HepG2 (cell line): Measurements from ENCODE around the gene SATB2. TPM values are rescaled to one million over a fixed set of nuclear protein-coding genes. Genes with fewer than 3 reads are reported as not detected.

Experiments
- ARNTL ChIP-seq: sonication (generic); formaldehyde crosslinking; IDR thresholded peaks from 2 replicates; pipeline ENCODE4 v1.4.0; 2020; ENCODE audit warnings: mild to moderate bottlenecking, missing genetic modification reagents
- ATF7 ChIP-seq, 2 experiments: fragments of 450-650 bp in 1 of 2; sonication (generic) in 1 of 2; formaldehyde crosslinking in 1 of 2; IDR thresholded peaks; 2 replicates each; pipeline versions ENCODE4 v1.4.0 to v1.6.1; 2016 to 2020; ENCODE audit warnings: antibody characterized with exemption in 1 of 2, mild to moderate bottlenecking in 1 of 2, missing genetic modification reagents in 1 of 2
- ATF7-NPFF ChIP-seq: sonication (generic); formaldehyde crosslinking; IDR thresholded peaks from 2 replicates; pipeline ENCODE4 v1.8.1; 2023; ENCODE audit warnings: mild to moderate bottlenecking, low read depth, missing genetic modification reagents, moderate library complexity
- GTF2F1 ChIP-seq: fragments of 150-350 bp; IDR thresholded peaks from 2 replicates; pipeline ENCODE4 v1.6.1; 2014; ENCODE audit warnings: low read length
- HDAC2 ChIP-seq: sonication (generic); formaldehyde crosslinking; IDR thresholded peaks from 2 replicates; pipeline ENCODE4 v1.4.0; 2020; ENCODE audit warnings: missing genetic modification reagents
- HNRNPK ChIP-seq: fragments of 200-400 bp; formaldehyde crosslinking; IDR thresholded peaks from 2 replicates; pipeline ENCODE4 v1.6.1; 2018; ENCODE audit warnings: low read length, low read depth, moderate library complexity, mild to moderate bottlenecking; ENCODE audit not compliant: poor library complexity, severe bottlenecking
- JUND ChIP-seq: sonication (generic); formaldehyde crosslinking; IDR thresholded peaks from 2 replicates; pipeline ENCODE4 v1.8.0; 2022; ENCODE audit warnings: mild to moderate bottlenecking, missing genetic modification reagents
- SMARCC2 ChIP-seq: fragments of 450-650 bp; IDR thresholded peaks from 2 replicates; pipeline ENCODE4 v1.6.1; 2017; ENCODE audit warnings: antibody characterized with exemption, mild to moderate bottlenecking
- SP5 ChIP-seq: IDR thresholded peaks from 2 replicates; pipeline ENCODE4 v1.6.1; 2016; ENCODE audit warnings: low read depth, borderline replicate concordance
- XRCC5 ChIP-seq: fragments of 200-400 bp; formaldehyde crosslinking; optimal IDR thresholded peaks from 2 replicates; pipeline ENCODE3; 2017; ENCODE audit warnings: mild to moderate bottlenecking, low read length
- ZNF124 ChIP-seq: sonication (generic); formaldehyde crosslinking; IDR thresholded peaks from 2 replicates; pipeline ENCODE4 v1.4.0; 2020; ENCODE audit warnings: missing genetic modification reagents
- ZNF232 ChIP-seq: sonication (generic); formaldehyde crosslinking; IDR thresholded peaks from 2 replicates; pipeline ENCODE4 v1.4.0; 2020; ENCODE audit warnings: missing genetic modification reagents, borderline replicate concordance
- ZNF343 ChIP-seq: sonication (generic); formaldehyde crosslinking; IDR thresholded peaks from 2 replicates; pipeline ENCODE4 v1.4.0; 2020; ENCODE audit warnings: mild to moderate bottlenecking, missing genetic modification reagents
- ZNF776 ChIP-seq: sonication (generic); formaldehyde crosslinking; IDR thresholded peaks from 2 replicates; pipeline ENCODE4 v1.4.0; 2020; ENCODE audit warnings: mild to moderate bottlenecking, missing genetic modification reagents
- polyA plus RNA-seq, 8 experiments: library from polyadenylated mRNA; depleted of rRNA in 3 of 8; stranded (reverse) in 7 of 8; unstranded in 1 of 8; fragments of >200 nt; fragmentation: Illumina TruSeq in 4 of 8; extraction: Trizol in 4 of 8; gene quantifications; 2 replicates each; pipeline versions ENCODE4 v1.2.1 to v1.2.3, GENCODE V29; 2011 to 2016; ENCODE audit warnings: low read depth in 4 of 8, missing spikeins in 1 of 8, mixed read lengths in 1 of 8; ENCODE audit not compliant: insufficient read depth in 1 of 8
- total RNA-seq, 5 experiments: library from RNA; depleted of rRNA; stranded (reverse); fragments of >200 nt; fragmentation: Illumina TruSeq; extraction: Trizol; gene quantifications; 2 replicates each; pipeline ENCODE4 v1.2.3, GENCODE V29; 2016; ENCODE audit warnings: low read depth in 1 of 5
- TF ChIP-seq, protein P1 (sequence below): sonication (generic); formaldehyde crosslinking; IDR thresholded peaks from 2 replicates; pipeline ENCODE4 v1.5.1; 2020; ENCODE audit warnings: missing genetic modification reagents, mild to moderate bottlenecking, borderline replicate concordance
- TF ChIP-seq, protein P2 (sequence below): IDR thresholded peaks from 2 replicates; pipeline ENCODE4 v1.6.1; 2016; ENCODE audit warnings: control low read depth
- TF ChIP-seq, protein P3 (sequence below): sonication (generic); formaldehyde crosslinking; IDR thresholded peaks from 2 replicates; pipeline ENCODE4 v1.8.0; 2022; ENCODE audit warnings: missing genetic modification reagents, mild to moderate bottlenecking, inconsistent platforms, borderline replicate concordance
- TF ChIP-seq, protein P4 (sequence below): sonication (generic); formaldehyde crosslinking; IDR thresholded peaks from 2 replicates; pipeline ENCODE4 v1.4.0; 2020; ENCODE audit warnings: mild to moderate bottlenecking, missing genetic modification reagents
- TF ChIP-seq, protein P5 (sequence below): IDR thresholded peaks from 2 replicates; pipeline ENCODE4 v1.6.1; 2016; ENCODE audit warnings: low read depth, borderline replicate concordance
- TF ChIP-seq, protein P6 (sequence below): sonication (generic); formaldehyde crosslinking; IDR thresholded peaks from 2 replicates; pipeline ENCODE4 v1.4.0; 2020; ENCODE audit warnings: missing genetic modification reagents
- TF ChIP-seq, protein P7 (sequence below): sonication (generic); formaldehyde crosslinking; IDR thresholded peaks from 2 replicates; pipeline ENCODE4 v1.5.0; 2020; ENCODE audit warnings: mild to moderate bottlenecking, missing genetic modification reagents, moderate library complexity

The SATB2 gene
- total and polyA plus RNA-seq, 2 of the 13 experiments (the other 11 are each of a cell fraction or from before 2014, with no cell fraction given) = 2.5 to 5.5 TPM

DNA sequence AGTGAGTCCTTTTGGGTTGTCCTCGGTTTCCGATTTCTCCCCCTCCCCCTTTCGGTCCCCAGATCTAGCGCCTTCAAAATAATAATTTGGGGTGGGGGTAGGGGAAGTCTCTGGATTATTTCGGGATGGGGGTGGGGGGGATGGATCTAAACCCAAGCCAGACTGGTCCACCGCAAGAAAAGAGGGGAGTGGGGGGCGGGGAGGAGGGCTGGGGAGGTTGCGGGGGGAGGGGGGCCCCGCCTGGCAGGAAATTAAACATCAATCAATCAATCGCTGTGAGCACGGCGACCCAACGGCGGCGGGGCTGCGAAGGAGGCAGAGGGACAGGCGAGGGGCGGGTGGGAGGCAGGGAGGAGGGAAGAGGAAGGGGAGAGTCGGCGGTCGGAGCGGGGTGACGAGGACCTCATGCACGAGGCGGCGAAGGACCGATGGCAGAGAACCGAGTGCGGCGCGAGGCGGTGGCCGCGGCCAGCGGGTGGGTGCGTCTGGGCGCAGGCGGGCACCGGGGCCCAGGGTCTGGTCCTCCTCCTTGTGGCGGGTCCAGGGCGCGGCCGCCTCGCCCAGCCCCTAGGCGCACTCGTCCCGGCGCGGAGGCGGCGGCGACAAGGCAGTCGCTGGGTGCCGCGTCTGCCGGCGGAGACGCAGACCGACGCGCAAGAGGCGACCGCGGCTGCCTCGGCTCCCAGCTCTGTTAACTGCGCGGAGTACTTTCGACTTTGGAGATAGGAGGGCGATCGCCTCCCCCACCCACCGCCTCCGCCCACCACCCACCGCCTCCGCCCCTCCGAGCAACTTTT, 468 bp upstream of the SATB2 start (continued):
- TF ChIP-seq ZNF343 (CRISPR knock-in tag) (0 out of 2 replicates have a peak, but pooled peaks have one; percentile 48), XRCC5 (peak; percentile 47), ATF7 (IDR thresholded peaks at IDR 0.05) (no peak), ATF7 (CRISPR knock-in tag; IDR thresholded peaks at IDR 0.05) (no peak), SMARCC2 (no peak), HDAC2 (no peak), ATF7-NPFF (CRISPR knock-in tag) (no peak), JUND (CRISPR knock-in tag) (no peak), HNRNPK (peak; percentile 63), SP5 (CRISPR knock-in tag) (no peak), GTF2F1 (no peak), ZNF776 (0 out of 2 replicates have a peak, but pooled peaks have one; percentile 60), ARNTL (CRISPR knock-in tag) (no peak), ZNF232 (CRISPR knock-in tag) (no peak), ZNF124 (CRISPR knock-in tag) (no peak)
- TF ChIP-seq, protein P1, sequence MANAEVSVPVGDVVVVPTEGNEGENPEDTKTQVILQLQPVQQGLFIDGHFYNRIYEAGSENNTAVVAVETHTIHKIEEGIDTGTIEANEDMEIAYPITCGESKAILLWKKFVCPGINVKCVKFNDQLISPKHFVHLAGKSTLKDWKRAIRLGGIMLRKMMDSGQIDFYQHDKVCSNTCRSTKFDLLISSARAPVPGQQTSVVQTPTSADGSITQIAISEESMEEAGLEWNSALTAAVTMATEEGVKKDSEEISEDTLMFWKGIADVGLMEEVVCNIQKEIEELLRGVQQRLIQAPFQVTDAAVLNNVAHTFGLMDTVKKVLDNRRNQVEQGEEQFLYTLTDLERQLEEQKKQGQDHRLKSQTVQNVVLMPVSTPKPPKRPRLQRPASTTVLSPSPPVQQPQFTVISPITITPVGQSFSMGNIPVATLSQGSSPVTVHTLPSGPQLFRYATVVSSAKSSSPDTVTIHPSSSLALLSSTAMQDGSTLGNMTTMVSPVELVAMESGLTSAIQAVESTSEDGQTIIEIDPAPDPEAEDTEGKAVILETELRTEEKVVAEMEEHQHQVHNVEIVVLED (CRISPR knock-in tag) = no peak
- TF ChIP-seq, protein P2, sequence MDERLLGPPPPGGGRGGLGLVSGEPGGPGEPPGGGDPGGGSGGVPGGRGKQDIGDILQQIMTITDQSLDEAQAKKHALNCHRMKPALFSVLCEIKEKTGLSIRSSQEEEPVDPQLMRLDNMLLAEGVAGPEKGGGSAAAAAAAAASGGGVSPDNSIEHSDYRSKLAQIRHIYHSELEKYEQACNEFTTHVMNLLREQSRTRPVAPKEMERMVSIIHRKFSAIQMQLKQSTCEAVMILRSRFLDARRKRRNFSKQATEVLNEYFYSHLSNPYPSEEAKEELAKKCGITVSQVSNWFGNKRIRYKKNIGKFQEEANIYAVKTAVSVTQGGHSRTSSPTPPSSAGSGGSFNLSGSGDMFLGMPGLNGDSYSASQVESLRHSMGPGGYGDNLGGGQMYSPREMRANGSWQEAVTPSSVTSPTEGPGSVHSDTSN = no peak
- TF ChIP-seq, protein P3, sequence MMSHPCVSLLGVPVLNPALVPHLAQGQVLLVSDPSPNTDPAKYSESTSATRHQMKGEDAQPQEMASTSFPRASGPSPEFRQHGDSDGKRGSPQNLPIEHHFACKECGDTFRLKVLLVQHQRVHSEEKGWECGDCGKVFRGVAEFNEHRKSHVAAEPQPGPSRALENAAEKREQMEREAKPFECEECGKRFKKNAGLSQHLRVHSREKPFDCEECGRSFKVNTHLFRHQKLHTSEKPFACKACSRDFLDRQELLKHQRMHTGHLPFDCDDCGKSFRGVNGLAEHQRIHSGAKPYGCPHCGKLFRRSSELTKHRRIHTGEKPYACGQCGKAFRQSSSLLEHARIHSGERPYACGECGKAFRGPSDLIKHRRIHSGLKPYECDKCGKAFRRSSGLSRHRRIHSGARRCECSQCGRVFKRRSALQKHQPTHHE (CRISPR knock-in tag) = no peak
- TF ChIP-seq, protein P4, sequence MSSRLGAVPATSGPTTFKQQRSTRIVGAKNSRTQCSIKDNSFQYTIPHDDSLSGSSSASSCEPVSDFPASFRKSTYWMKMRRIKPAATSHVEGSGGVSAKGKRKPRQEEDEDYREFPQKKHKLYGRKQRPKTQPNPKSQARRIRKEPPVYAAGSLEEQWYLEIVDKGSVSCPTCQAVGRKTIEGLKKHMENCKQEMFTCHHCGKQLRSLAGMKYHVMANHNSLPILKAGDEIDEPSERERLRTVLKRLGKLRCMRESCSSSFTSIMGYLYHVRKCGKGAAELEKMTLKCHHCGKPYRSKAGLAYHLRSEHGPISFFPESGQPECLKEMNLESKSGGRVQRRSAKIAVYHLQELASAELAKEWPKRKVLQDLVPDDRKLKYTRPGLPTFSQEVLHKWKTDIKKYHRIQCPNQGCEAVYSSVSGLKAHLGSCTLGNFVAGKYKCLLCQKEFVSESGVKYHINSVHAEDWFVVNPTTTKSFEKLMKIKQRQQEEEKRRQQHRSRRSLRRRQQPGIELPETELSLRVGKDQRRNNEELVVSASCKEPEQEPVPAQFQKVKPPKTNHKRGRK (CRISPR knock-in tag) = peak; percentile 22; the same call in 1 of the 2 replicates
- TF ChIP-seq, protein P5, sequence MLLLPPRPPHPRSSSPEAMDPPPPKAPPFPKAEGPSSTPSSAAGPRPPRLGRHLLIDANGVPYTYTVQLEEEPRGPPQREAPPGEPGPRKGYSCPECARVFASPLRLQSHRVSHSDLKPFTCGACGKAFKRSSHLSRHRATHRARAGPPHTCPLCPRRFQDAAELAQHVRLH (CRISPR knock-in tag) = no peak
- TF ChIP-seq, protein P6, sequence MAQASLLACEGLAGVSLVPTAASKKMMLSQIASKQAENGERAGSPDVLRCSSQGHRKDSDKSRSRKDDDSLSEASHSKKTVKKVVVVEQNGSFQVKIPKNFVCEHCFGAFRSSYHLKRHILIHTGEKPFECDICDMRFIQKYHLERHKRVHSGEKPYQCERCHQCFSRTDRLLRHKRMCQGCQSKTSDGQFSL = peak; percentile 41; the same call in 1 of the 2 replicates
- TF ChIP-seq, protein P7, sequence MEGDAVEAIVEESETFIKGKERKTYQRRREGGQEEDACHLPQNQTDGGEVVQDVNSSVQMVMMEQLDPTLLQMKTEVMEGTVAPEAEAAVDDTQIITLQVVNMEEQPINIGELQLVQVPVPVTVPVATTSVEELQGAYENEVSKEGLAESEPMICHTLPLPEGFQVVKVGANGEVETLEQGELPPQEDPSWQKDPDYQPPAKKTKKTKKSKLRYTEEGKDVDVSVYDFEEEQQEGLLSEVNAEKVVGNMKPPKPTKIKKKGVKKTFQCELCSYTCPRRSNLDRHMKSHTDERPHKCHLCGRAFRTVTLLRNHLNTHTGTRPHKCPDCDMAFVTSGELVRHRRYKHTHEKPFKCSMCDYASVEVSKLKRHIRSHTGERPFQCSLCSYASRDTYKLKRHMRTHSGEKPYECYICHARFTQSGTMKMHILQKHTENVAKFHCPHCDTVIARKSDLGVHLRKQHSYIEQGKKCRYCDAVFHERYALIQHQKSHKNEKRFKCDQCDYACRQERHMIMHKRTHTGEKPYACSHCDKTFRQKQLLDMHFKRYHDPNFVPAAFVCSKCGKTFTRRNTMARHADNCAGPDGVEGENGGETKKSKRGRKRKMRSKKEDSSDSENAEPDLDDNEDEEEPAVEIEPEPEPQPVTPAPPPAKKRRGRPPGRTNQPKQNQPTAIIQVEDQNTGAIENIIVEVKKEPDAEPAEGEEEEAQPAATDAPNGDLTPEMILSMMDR (CRISPR knock-in tag) = no peak
